ENCODE data around the gene TAAR5.
"Not testable (repeated sequence)": the region's sequence is repeated elsewhere in the genome, so short reads cannot be mapped to it uniquely, and the experiment has no call there.

The TAAR5 gene

DNA sequence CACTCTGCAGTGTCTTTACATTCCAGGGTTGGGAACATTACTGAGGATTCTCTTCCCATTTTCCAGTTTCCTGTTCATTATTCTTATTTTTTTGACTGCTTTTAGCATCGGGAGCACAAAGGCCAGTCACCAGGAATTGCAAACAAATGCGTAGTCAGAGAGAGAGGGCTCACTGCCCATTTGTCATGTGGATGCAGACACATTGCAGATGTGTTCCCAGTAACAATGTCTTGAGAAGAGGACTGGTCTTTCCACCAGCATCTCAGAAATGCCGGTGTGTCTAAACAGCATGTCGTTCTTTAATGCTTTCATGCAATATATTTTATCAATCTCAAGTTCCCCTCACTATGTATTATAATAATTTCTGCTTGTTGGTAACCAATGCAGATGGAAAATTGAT is 20.4 kb downstream of the TAAR5 start:
- H3K27ac ChIP-seq = no peak overlapping the region
- TF ChIP-seq CTCF (IDR thresholded peaks at IDR 0.05) = no peak
- no peak for TF ChIP-seq ZFX (IDR thresholded peaks at IDR 0.05; ENCODE audit: borderline replicate concordance)

DNA sequence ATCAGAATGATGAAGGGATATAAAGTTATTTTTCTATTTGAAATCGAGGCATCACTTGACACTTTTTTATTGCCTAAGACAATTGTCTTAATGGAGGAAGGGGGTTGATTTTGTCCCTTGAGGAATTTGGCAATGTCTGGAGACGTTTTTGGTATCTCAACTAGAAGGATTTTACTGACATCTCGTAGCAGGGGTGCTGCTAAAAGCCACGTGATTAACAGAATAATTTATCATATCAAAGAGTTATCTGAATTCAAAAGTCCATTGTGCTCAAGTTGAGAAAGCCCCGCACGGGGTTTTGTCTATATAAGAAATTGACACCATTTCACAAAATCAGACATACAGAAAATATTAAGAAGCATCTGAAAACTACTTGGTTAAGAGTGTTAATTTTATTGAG is 20.9 kb downstream of the TAAR5 start:
- no peak for TF ChIP-seq ZFX (IDR thresholded peaks at IDR 0.05; ENCODE audit: borderline replicate concordance)
- no peak for TF ChIP-seq CTCF (IDR thresholded peaks at IDR 0.05)

GRCh38 chr6:132567566-132567965 is 22.0 kb downstream of the TAAR5 start:
- no peak overlapping the region for H3K27ac ChIP-seq
- no peak for TF ChIP-seq CTCF (IDR thresholded peaks at IDR 0.05)
- no peak for TF ChIP-seq ZFX (IDR thresholded peaks at IDR 0.05; ENCODE audit: borderline replicate concordance)

More for the DNA sequence above, 20.9 kb downstream of the TAAR5 start:
- no peak overlapping the region for H3K27ac ChIP-seq

DNA sequence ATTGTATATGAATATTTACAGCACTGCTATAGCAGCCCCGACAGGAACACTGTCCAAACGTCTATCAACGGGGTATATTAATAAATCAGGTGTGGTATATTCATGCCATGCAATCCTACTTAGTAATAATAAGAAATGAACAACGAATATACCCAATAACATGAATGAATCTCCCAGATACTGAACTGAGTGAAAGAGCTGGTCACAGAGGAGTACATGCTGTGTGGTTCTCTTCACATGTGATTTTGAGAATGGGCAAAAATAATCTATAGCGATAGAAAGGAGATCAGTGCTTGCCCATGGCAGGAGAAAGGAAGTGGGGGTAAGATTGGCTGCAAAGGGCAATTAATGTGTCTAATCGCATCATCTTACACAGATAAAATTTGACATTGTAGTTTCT is 23.1 kb downstream of the TAAR5 start:
- TF ChIP-seq CTCF (IDR thresholded peaks at IDR 0.05) = no peak
- TF ChIP-seq ZFX (IDR thresholded peaks at IDR 0.05; ENCODE audit: borderline replicate concordance) = no peak

GRCh38 chr6:132560087-132560486 is 29.5 kb downstream of the TAAR5 start:
- H3K27ac ChIP-seq = not testable (repeated sequence)

More for the DNA sequence above, 23.1 kb downstream of the TAAR5 start:
- H3K27ac ChIP-seq = no peak overlapping the region

DNA sequence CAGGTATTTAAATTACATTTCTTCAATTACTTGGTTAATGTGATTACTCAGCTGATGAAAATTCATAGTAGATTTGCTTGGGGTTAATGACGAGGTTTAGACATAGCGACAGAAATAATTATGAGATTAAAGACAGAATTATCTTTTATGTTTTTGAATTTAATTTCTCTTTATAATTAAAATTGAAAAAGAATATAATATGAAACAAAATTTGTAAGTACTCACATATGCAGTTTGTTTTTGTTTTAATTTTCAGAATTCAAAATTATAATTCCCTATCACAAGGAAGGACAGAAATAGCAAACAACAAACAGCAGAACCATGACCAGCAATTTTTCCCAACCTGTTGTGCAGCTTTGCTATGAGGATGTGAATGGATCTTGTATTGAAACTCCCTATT is 37.2 kb downstream of the TAAR5 start, which contains the start of gene TAAR8:
TSS of gene TAAR8 (plus strand) at position 301 of the 400 bp plus-strand sequence. CDS start at position 322, 21 bp downstream.
- H3K27ac ChIP-seq = no peak within 1 kb of the TSS
- TF ChIP-seq CTCF (IDR thresholded peaks at IDR 0.05) = no peak
- TF ChIP-seq ZFX (IDR thresholded peaks at IDR 0.05; ENCODE audit: borderline replicate concordance) = no peak

- TF ChIP-seq CTCF (IDR thresholded peaks at IDR 0.05) = no peak
- no peak for TF ChIP-seq ZFX (IDR thresholded peaks at IDR 0.05; ENCODE audit: borderline replicate concordance)
Observed at GRCh38 chr6:132551214-132551613, 38.3 kb downstream of the TAAR5 start.

GRCh38 chr6:132548746-132549463 is 40.6 kb downstream of the TAAR5 start:
- no peak for TF ChIP-seq CTCF (IDR thresholded peaks at IDR 0.05)
- TF ChIP-seq ZFX (IDR thresholded peaks at IDR 0.05; ENCODE audit: borderline replicate concordance) = no peak
- H3K27ac ChIP-seq = no peak overlapping the region

More at GRCh38 chr6:132551214-132551613, 38.3 kb downstream of the TAAR5 start:
- H3K27ac ChIP-seq = no peak overlapping the region

All from 22Rv1 (cell line).